Activated CD8-positive, alpha-beta memory T cell treated with anti-CD3 and anti-CD28 coated beads, Interleukin-2, amount 50 U/mL, for 4 hours (primary cell): ENCODE results near the gene OSTN.
"Not testable (repeated sequence)": the region's sequence is repeated elsewhere in the genome, so short reads cannot be mapped to it uniquely, and the experiment has no call there.

Source experiments
- DNase-seq: peaks from one replicate; pipeline ENCODE4 v3.0.0-alpha.2; 2020

Gene OSTN

DNA sequence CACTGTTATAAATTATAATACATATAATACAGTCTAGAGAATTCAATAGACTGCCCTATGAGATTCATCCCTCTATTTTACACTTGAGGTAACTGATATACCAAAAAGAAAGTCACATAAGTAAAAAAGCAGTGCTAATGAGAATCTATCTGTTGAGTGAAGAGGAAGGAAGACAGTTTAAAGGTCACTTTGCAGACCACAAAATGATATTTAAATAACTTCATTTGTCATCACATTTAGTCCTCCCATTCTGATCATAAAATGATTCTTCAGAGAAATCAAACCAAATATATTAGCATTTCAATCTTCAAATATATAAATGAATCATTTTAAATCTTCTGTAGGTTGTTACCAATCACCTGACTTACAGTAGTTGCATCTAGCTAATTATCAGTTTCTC is 69.7 kb downstream of the OSTN start:
- DNase-seq: no peak

DNA sequence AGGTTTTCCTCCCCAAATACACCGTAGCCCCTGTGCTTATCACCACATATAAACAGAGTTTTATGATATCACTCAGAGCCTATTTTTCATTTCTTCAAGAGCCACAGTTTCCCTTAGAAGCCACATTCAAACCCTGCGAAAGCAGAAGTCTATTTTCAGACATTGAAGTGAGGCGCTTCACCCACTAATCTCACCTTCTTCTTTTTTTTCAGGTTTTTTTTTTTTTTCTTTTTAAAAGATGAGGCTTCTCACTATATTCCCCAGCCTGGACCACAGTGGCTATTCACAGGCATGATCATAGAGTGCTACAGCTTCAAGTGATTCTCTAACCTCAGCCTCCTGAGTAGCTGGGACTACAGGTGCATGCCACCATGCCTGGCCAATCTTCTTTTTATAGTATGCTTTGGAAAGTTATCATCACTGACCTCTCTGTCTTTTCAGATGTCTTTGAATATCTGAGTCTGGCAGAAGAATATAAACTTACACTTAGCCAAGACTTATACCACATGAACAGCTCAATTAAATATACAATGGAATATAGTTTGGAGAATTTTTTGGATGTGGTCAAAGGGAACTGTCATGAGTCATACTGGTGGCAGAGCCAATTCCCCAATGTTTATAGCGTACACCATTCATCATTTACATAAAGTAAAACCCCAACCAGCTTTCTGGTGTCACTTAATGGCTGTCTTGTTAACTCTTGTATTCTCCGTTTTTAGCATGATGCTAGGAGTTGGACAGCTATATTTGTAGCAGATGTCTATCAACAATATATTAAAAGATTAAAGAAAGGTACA is 70.4 kb downstream of the OSTN start:
- no peak for DNase-seq

DNA sequence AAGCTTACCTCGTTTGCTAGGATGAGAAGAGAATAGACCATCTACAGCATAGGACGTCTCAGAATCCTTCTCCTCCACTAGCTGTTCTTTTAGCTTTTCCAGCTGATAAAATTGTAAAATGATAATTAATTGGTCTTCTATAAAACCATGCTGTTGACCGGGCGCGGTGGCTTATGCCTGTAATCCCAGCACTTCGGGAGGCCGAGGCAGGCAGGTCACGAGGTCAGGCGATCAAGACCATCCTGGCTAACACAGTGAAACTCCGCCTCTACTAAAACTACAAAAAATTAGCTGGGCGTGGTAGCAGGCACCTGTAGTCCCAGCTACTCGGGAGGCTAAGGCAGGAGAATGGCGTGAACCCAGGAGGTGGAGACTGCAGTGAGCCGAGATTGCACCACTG is 76.2 kb downstream of the OSTN start:
- not testable (repeated sequence) for DNase-seq

DNA sequence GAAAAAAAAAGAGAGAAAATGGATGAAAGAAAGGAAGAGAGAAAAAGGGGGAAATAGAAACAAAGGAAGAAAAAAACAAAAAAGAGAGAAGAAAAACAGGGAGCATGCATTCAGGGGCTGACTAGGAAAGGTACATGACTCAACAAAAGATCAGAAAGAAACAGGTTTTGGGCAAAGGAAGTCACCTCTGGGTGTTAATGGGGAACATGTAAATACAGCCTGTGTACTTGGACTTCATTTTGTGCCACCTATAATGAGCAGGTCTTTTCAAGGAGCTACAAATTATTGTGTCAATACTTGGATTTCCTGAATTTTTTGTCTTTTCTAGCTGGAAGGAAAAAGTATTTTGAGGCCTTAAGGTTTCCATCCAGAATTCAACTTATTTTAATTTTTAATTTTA is 76.7 kb downstream of the OSTN start:
- DNase-seq: no peak

DNA sequence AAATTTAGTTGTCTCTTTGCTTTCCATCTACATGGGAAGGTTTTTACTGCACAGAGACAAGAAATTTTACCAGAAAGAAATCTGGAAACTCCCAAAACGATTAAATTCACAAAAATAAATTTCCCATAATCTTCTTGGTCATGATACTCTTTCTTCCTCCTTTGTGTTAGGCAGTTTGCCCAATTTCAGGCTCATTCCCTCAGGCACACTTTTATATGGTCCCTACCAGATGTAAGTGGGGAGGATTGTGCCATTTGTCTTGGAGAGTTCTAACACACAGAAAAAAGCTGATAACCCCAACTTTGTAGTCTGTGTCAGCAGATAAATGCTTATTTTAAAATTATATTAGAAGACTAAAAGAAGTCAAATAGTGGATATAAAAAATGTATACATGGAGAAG is 81.1 kb downstream of the OSTN start:
- no peak for DNase-seq

DNA sequence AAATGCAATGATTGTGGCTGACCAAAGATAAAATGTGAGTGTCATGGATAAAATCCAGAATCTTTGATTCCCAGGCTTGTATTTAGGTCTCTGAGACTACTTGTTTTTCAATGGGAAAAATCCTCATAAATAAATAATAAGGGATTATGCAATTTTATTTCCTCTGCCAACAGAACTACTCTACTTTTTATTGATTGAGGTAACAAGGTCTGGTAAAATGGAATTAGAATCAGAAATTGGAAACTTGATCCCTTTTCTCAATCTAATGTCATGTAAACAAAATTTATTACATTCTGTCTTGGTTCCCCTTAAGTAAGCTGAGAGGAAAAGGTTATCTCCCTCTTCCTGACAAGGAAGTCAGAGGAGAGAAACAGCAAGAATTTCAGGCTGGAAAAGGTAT is 81.8 kb downstream of the OSTN start:
- DNase-seq: no peak

DNA sequence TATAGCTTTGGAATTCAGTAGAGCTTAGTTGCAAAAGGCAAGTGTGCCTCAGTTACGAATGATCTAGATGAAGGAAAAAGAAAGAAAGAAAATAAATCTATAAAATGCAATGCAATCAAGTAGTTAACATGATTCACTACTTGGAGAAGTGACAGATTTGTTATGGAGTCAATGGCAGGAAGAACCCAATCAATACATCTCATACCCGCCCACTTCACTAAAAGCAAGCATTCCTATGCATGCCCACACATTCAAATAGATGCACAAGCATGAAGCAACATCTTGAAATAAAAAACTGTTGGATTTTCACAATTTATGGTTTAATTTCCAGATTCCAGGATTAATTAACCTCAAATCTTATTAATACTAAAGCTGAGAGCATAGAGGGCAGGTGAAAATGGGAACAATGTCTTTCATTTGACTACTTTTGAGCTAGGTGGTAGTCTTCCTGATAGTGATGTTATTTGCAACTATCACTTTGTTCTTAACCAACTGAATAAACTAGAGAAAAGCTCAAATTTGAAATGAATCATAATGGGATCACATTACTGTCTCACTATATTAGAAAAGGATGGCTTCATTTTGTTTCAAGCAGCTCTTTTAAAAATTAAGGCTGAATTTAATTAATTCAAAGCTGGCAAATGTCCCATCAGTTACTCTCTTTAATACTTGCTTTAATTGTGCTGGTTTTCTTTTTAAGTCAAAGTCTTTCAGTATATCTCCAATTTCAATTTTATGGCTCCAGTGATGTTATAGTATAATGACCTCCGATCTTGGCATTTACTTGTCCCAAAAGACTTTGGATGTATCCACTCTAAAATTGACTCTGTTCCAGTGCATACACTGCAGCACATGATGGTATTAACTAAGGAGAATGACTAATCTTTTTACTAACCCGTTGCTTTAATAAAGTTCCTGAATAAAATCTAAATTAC is 83.5 kb downstream of the OSTN start:
- no peak for DNase-seq

DNA sequence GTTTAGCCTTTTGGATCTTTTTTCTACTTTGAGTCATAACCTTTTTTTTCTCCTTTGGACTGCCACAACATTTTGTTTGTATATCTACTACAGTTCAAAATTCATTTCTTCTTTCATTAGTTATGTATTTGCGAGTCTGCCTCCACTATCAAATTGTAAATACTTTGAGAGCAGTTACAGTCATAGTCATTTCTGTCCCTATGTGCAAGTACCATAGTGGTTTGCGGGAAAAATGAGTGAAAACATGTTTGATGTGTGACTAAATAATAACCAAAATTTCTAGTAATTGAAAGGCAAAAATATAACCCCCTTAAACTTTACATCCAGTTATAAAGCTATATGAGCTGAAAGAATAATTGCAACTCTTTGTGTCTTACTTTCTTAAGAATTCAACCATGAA is 84.4 kb downstream of the OSTN start:
- no peak for DNase-seq

DNA sequence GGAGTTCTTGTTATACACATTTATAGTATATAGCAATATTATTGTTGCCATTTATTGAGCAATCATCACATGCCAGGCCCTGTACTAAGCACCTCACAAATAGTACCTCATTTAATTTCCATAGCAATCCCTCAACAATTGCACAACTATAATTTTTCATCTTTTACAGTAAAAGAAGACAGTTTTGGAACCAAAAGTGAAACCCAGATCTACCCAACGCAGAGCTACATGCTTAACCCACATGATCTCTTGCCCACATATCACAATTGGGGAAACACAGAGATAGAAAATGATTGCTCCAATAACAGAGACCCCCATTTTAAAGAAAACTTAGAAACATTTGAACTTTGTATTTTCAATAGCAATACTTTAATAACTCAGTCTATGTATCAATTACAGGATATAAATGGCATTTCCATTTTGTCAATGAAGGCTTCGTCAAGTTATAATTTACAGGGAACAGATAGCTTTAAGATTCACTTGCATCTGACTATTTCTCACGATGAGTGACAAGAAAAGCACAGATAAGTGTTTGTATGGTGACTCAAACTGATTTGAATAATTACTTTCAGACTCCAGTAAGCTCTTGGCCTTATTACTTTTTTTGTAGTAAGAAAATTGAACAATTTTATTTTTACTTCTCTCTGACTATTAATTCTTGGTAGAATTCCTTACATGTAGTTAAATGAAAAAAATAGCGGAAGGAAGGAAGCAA is 91.4 kb downstream of the OSTN start:
- DNase-seq: no peak

DNA sequence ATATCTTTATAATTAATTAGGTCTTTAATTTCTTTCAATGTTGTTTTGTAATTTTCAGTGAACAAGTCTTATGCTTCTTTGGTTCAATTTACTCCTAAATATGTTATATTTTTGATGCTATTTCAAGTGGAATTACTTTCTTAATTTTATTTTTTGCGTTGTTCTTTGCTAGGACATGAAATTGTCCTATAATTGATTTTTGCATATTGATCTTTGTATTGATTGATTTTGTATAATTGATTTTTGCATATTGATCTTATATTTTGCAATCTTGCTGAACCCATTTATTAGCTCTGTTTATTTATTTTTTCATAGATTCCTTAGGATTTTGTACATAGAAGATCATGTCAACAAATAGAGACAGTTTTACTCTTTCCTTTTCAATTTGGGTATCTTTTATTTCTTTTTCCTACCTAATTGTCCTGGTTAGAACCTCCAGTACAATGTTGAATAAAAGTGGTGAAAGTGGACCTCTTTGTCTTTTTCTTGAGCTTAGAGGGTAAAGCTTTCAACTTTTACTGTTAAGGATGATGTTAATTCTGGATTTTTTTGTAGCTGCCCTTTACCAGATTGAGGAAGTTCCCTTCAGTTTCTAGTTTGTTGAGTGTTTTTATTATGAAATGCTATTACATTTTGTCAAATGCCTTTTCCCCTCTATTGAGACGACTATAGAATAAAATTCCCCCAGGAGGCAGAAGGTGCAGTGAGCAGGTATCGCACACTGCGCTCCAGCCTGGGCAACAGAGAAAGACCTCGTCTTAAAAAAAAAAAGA is 93.4 kb downstream of the OSTN start:
- DNase-seq: no peak

DNA sequence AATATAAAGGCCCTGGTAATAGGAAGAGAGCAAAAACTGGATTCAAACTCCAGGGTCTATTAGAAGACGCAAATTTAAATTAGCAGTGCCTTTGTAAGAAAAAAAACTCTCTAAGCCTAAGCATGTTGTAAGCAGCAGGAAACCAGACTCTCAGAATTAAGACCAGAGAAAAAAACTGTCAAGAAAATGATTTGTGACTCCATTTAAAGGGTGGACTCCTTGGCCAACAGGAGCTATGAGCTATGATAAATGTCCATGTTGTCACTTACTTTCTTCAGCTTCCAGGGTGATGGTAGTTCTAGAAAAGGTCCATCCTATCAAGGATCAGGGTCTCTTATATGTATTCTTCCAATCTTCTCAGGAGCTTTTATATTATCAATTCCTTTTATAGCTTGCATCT is 95.2 kb downstream of the OSTN start:
- no peak for DNase-seq

DNA sequence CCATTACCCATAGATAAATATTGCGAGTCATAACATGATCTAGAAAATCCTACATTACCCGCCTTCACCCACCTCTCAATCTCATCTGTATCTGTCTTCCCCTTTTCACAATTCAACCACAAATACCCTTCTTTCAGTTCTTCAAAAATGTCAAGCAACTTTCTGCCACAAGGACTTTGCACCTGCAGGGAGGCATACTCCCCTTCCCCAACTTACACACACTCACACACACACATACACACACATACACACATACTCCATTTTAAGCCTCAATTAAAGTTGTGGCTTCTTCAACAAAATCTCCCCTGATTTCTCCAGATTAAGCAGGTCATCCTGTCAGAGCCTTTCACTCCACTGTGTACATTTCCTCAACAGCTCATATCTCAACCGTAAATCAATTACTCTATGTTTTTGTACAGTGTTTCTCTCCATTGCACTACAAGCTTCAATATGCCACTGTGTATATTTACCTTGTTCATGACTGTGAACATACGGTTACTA is 97.0 kb downstream of the OSTN start:
- DNase-seq: no peak

DNA sequence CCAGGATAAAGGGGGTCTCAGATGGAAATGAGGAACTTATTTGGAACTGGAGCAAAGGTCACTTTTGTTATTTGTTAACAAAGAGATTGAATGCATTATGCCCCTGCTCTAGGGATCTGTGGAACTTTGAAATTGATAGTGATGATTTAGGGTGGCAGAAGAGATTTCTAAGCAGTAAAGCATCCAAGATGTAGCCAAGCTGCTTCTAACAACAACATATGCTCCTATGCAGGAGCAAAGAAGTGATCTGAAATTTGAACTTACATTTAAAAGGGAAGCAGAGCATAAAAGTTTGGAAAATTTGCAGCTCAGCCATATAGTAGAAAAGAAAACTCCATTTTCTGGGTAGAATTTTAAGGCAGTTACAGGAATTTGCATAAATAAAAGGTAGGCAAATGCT is 99.8 kb downstream of the OSTN start:
- DNase-seq: no peak

DNA sequence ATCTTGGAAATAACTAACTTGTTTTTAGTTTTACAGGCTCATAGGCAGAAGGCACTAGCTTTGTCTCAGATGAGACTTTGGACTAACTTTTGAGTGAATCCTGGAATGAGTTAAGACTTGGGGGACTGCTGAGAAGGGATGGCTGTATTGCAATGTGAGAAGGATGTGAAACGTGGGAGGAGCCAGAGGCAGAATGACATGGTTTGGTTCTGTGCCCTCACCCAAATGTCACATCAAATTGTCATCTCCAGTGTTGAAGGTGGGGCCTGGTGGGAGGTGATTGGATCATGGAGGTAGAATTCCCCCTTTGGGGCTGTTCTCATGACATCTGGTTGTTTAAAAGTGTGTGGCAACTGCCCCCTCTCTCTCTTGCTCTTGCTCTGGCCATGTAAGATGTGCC is 101.4 kb downstream of the OSTN start:
- DNase-seq: no peak

DNA sequence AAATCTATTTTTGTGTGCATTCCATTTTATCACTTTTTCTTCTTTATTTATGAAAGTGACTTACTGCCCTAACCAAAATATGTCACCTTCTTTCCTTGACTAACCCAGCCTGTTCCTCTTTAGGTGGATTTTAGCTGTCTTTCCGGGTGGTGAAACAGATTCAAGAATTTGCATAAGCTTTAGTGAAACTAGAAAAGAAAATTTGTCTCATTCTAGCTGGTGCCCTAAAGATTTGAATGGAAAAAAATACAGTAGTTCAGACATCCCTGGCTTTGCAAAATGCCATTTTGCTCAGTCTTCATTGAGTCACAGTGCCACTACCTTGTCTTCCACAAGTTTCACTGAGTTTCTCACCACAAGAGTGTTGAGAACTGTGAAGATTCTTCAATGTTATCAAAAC is 102.0 kb downstream of the OSTN start:
- DNase-seq: no peak

DNA sequence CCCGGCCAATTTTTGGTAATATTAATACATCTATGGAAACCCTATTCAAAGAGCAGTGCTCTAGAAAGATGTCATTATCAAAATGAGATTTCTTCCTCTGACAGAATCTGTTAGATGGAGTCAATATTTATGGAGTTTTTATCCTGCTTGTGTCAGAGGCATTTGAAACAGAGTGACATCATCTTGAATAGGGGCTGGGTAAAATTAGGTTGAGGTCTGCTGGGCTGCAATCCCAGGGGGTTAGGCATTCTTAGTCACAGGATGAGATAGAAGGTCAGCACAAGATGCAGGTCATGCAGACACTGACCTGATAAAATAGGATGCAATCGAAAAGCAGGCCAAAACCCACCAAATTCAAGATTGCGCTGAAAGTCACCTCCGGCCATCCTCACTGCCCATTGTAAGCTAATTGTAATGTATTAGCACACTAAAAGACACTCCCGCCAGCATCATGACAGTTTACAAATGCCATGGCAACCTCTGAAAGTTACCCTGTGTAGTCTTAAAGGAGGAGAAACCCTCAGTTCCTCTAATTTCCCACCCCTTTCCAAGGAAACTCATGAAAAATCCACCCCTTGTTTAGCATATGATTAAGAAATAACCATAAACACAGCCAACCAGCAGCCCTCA is 102.9 kb downstream of the OSTN start:
- no peak for DNase-seq

DNA sequence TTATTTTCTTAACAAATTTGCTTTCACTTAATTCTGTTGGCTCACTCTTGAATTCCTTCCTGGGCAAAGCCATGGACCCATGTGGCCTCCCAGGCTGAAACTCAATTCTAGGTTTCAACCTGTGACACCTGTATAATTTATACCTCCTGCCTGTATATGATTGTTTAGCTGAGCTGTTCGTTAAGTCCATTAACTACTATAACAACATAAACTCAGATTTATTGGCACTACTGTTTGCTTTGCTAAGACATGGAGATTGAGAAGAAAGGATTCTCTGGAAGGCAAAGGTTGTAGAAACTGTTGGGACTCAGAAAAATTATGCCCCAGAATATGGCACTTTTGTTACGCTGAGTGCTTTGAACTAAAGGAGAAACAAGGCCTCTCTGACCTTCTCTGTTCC is 103.4 kb downstream of the OSTN start:
- no peak for DNase-seq

DNA sequence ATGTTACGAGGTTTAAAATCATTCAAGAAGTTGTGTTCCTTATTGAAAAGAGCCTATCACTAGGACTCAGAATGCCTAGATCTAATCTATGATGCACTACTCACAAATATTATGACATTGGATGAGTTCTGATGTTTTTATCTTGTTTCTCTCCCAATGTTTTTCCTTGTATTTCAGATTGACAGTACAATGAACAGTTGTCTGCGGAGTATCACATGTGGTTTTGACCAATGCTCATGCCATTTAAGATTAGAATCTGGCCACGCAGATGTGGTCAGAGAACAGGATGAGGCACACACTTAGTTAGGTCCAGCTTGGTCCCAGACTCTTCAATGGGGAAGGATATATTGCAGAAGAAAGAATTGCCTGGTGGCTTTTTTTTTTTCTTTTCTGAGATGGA is 104.6 kb downstream of the OSTN start:
- no peak for DNase-seq

DNA sequence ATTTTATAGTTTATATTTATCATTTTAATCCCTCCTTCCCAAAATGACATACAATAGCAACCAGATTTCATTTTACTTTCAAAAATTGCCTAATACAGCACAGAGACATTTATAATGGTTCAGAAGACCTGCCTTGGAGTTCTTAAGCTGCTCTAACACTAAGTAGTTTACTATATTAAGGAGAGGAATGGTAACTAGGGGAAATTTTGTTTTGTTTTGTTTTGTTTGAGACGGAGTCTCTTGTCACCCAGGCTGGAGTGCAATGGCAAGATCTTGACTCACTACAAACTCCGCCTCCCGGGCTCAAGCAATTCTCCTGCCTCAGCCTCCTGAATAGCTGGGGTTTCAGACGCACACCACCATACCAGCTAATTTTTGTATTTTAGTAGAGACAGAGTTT is 107.4 kb downstream of the OSTN start:
- no peak for DNase-seq

DNA sequence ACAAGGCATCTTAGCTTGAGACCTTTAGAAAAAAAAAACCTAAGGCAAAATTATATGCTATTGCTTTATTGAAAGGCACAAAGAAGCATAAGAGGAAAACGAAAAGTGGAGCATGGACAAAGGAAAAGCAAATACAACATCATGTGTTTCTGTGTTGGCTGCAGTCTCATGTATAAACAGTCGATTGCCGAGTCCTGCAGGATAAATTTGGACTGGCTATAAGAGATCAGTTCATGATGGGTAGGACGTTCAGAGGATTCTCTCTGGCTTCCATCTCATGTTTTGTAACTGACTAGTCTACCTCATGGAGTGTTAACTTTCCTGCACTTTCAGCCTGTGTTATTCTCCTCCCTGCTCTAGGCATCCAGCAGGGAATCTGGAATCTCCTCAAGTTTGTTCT is 108.3 kb downstream of the OSTN start:
- DNase-seq: no peak

DNA sequence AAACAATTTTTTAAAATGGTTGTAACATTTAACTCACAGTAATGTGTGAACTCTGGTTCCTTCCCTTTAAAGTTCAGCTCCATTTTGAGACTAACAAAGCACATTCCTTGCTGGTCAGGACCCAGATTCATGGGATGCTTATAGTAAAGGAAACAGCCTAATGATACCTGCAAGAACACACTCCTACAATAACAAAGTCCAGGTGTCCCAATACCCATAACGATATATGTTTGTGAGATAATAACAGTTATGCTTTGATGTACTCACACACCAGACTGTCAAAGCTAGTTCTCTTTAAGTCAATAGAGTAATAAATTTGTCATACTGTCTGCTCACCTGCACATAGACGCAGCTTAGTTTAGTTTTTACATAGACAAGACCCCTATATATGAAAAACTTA is 114.3 kb downstream of the OSTN start:
- DNase-seq: no peak

DNA sequence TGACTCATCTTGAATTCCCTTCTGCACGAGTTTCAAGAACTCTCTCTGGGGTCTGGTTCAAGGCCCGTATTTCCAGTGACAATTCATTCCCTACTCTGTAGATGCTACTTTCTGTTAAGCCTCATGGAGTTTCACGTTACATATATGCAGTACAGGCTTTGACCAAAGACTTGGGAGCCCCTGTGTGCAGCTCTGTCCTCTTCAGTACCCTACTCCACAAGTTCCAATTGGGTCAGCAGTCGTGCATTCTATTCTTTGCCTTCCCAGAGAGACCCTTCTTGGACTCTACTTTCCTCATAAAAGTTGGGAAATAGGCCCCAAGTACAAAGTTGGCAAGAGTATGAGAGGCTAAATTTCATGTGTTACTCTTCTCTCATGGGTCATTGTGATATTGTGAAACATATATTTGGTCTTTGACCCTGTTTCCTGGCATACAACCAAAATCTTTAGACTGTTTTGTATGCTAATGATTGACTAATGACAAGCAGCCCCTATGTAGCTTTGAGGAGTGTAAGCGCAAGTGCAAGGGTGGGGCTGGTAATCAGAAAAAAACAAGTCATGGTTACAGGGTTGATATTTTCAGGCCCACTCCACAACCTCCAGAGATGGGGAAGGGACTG is 115.2 kb downstream of the OSTN start:
- no peak for DNase-seq
